Esophagus squamous epithelium (tissue), 5 donors: Measurements from ENCODE around the gene SUPT20H. TPM values are rescaled to one million over a fixed set of nuclear protein-coding genes. Genes with fewer than 3 reads are reported as not detected.

Experiments used
- DNase-seq: peaks from one replicate; lab custom pipeline; 2025; lab: John Stamatoyannopoulos, UW
- H3K27ac ChIP-seq, 4 donors: fragments of 200-600 bp; sonication (generic); one replicate each; pipeline ENCODE4 v1.5.1; 2016 to 2019; ENCODE audit warnings: mild to moderate bottlenecking in 1 of 4
- H3K27me3 ChIP-seq, 4 donors: fragments of 200-600 bp; sonication (generic); 1 replicate in 3 of 4; 2 replicates in 1 of 4; pipeline versions ENCODE4 v1.5.1 to v1.6.0; 2017 to 2021; ENCODE audit warnings: antibody characterized with exemption in 1 of 4
- H3K36me3 ChIP-seq, 3 donors: fragments of 200-600 bp; sonication (generic); one replicate each; pipeline ENCODE4 v1.5.1; 2016 to 2019
- H3K4me1 ChIP-seq, 3 donors: fragments of 200-600 bp; sonication (generic); one replicate each; pipeline ENCODE4 v1.5.1; 2017 to 2019
- H3K4me3 ChIP-seq, 4 donors: fragments of 200-600 bp; sonication (generic); 1 replicate in 3 of 4; 2 replicates in 1 of 4; pipeline ENCODE4 v1.5.1; 2016 to 2019; ENCODE audit warnings: mild to moderate bottlenecking in 2 of 4, moderate library complexity in 1 of 4
- H3K9me3 ChIP-seq, 3 donors: fragments of 200-600 bp; sonication (generic); one replicate each; pipeline ENCODE4 v1.5.1; 2016 to 2019
- POLR2A ChIP-seq, 4 donors: fragments of 450-650 bp; IDR thresholded peaks; one replicate each; pipeline ENCODE4 v1.6.1; 2017; ENCODE audit warnings: antibody characterized with exemption in 4 of 4, mild to moderate bottlenecking in 4 of 4, moderate library complexity in 3 of 4
- WGBS, 2 donors: methylation state at CpG; one replicate each; pipeline ENCODE4 v1.1.5; 2018; 5-methylcytosine and 5-hydroxymethylcytosine counted together
- intact Hi-C: fragments of 100-400 bp; cut with DNase I; formaldehyde crosslinking; loops from one replicate; pipeline ENCODE4 v1.15.0; 2022
- total RNA-seq, 4 donors: library from RNA; depleted of rRNA; stranded (reverse); fragments of >200 nt; gene quantifications; one replicate each; pipeline ENCODE4 v1.1.0, GENCODE V29; 2016
- TF ChIP-seq, protein P1 (sequence below), 6 experiments: fragments of 450-650 bp in 4 of 6; fragments of 200-600 bp in 2 of 6; sonication (generic) in 2 of 6; IDR thresholded peaks; one replicate each; pipeline ENCODE4 v1.5.1; 2016 to 2019; ENCODE audit warnings: antibody characterized with exemption in 6 of 6, mild to moderate bottlenecking in 4 of 6, moderate library complexity in 4 of 6
- donor health status: DM: yes; HTN: yes; CAD: no.

The SUPT20H gene
- total RNA-seq, 4 donors from 2014 or later, result 18.1 to 40.2 (median 27.1) TPM

- WGBS, 2 donors, result 66 to 86% methylated on average over 3 of the region's 3 CpGs
- Histone ChIP-seq H3K4me1 (no peaks in the 10 kb centered on the region), H3K27me3 (no peaks in the 10 kb centered on the region), H3K4me3 (no peak overlapping the region), H3K9me3 (no peaks in the 10 kb centered on the region), H3K36me3 (no peaks in the 10 kb centered on the region), H3K27ac (no peak overlapping the region)
- intact Hi-C loops, result no loop called here
- TF ChIP-seq, protein P1, sequence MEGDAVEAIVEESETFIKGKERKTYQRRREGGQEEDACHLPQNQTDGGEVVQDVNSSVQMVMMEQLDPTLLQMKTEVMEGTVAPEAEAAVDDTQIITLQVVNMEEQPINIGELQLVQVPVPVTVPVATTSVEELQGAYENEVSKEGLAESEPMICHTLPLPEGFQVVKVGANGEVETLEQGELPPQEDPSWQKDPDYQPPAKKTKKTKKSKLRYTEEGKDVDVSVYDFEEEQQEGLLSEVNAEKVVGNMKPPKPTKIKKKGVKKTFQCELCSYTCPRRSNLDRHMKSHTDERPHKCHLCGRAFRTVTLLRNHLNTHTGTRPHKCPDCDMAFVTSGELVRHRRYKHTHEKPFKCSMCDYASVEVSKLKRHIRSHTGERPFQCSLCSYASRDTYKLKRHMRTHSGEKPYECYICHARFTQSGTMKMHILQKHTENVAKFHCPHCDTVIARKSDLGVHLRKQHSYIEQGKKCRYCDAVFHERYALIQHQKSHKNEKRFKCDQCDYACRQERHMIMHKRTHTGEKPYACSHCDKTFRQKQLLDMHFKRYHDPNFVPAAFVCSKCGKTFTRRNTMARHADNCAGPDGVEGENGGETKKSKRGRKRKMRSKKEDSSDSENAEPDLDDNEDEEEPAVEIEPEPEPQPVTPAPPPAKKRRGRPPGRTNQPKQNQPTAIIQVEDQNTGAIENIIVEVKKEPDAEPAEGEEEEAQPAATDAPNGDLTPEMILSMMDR (IDR thresholded peaks at IDR 0.05), result no peak
- TF ChIP-seq POLR2A (IDR thresholded peaks at IDR 0.05), result no peak
- no peak for DNase-seq
Measured at GRCh38 chr13:37089495-37089894, 30.0 kb upstream of the SUPT20H start.

DNA sequence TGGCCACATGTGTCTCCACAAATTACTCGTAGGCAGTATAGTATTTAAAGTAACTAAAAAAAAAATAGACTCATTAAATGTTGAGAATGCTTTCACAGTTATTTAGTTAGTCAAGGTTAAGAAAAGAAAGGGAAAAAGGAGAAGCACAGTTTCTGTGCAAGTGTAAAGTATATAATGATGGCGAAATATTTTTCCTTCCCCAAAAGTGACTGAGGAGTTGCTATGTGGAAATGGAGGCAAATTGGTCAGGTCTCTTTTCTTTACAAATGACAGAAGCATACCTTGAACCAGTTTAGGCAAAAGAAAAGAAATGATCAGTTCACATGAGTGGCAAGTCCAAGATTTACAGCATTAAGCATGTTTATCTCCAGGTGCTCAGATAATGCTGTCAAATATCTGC, 28.0 kb upstream of the SUPT20H start:
- Histone ChIP-seq H3K4me3 (no peak overlapping the region), H3K27ac (no peak overlapping the region), H3K27me3 (no peaks in the 10 kb centered on the region), H3K9me3 (no peaks in the 10 kb centered on the region), H3K4me1 (no peaks in the 10 kb centered on the region), H3K36me3 (no peaks in the 10 kb centered on the region)
- intact Hi-C loops, result no loop called here
- no peak for DNase-seq
- 64 to 74% methylated on average over 2 of the region's 2 CpGs for WGBS, 2 donors
- TF ChIP-seq POLR2A (IDR thresholded peaks at IDR 0.05), result no peak
- TF ChIP-seq, protein P1 (IDR thresholded peaks at IDR 0.05), result no peak

GRCh38 chr13:37085606-37086005, 26.1 kb upstream of the SUPT20H start:
- Histone ChIP-seq H3K9me3 (no peaks in the 10 kb centered on the region), H3K27me3 (no peaks in the 10 kb centered on the region), H3K4me1 (no peaks in the 10 kb centered on the region), H3K27ac (no peak overlapping the region), H3K4me3 (no peak overlapping the region), H3K36me3 (no peaks in the 10 kb centered on the region)
- DNase-seq, result no peak
- WGBS, 2 donors, result 19 to 35% methylated on average over 2 of the region's 2 CpGs
- TF ChIP-seq, protein P1 (IDR thresholded peaks at IDR 0.05), result no peak
- no peak for TF ChIP-seq POLR2A (IDR thresholded peaks at IDR 0.05)
- intact Hi-C loops, result no loop called here

DNA sequence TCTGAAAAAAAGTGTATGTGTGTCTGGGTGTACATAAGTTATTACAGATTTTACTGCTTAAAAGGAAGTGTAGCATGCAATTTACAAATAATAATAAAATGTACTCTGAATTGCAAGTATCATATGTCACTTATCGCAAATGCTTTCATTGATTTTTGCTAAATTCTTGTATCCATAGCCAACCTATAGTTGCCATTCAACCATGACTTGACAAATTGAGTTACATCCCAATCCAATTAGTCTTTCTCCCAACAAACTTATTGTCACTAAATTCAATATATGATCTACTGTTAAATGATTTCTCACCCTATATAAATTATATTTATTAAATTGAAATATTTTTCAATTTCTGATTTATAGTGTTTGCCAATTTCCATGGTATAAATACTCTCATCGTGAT, 17.3 kb upstream of the SUPT20H start:
- intact Hi-C loops, result no loop called here
- Histone ChIP-seq H3K4me3 (no peak overlapping the region), H3K36me3 (no peaks in the 10 kb centered on the region), H3K27me3 (no peaks in the 10 kb centered on the region), H3K9me3 (no peaks in the 10 kb centered on the region), H3K27ac (no peak overlapping the region), H3K4me1 (no peaks in the 10 kb centered on the region)
- no peak for DNase-seq
- WGBS, 2 donors, result 91 to 96% methylated on average over 2 of the region's 2 CpGs
- TF ChIP-seq, protein P1 (IDR thresholded peaks at IDR 0.05), result no peak
- no peak for TF ChIP-seq POLR2A (IDR thresholded peaks at IDR 0.05)

DNA sequence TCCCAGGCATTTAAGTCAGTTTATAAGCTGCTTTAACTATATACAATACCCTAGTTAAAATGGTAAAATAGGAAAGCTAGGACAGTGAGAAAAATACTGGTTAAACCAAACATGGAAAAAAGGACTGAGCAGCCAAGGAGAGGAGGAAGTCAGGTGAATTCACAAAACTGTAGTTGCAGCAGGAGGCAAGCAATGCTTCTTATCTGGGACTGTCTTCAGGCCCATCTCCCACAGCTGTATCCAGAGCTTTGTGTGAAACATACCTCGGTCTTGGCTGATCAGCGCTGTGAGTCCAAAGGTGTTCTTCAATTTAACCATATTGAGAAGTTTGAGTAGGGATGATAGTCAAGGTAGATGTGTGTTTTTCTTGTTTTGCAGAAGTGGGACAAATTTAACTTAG, 15.7 kb upstream of the SUPT20H start:
- no peaks in the 10 kb centered on the region for H3K27me3 ChIP-seq
- no peak for DNase-seq
- H3K4me3 ChIP-seq, result no peak overlapping the region
- TF ChIP-seq, protein P1 (IDR thresholded peaks at IDR 0.05), result no peak
- TF ChIP-seq POLR2A (IDR thresholded peaks at IDR 0.05), result no peak
- WGBS, 2 donors, result 82% methylated on average over 2 of the region's 2 CpGs
- no peaks in the 10 kb centered on the region for H3K4me1 ChIP-seq
- no peaks in the 10 kb centered on the region for H3K36me3 ChIP-seq
- no peak overlapping the region for H3K27ac ChIP-seq
- no peaks in the 10 kb centered on the region for H3K9me3 ChIP-seq
- intact Hi-C loops, result no loop called here
